Thyroid gland (tissue), 4 donors: ENCODE results near the gene PELI2.

Experiments used
- POLR2A ChIP-seq, 2 donors: fragments of 450-650 bp; IDR thresholded peaks; one replicate each; pipeline ENCODE4 v1.6.1; 2017; ENCODE audit warnings: antibody characterized with exemption in 2 of 2, mild to moderate bottlenecking in 2 of 2, moderate library complexity in 1 of 2
- TF ChIP-seq, protein P1 (sequence below), 6 experiments: fragments of 200-600 bp in 3 of 6; fragments of 450-650 bp in 3 of 6; sonication (generic) in 3 of 6; IDR thresholded peaks; one replicate each; pipeline ENCODE4 v1.5.1; 2016 to 2019; ENCODE audit warnings: antibody characterized with exemption in 6 of 6, mild to moderate bottlenecking in 2 of 6, inconsistent platforms in 1 of 6, moderate library complexity in 1 of 6

DNA sequence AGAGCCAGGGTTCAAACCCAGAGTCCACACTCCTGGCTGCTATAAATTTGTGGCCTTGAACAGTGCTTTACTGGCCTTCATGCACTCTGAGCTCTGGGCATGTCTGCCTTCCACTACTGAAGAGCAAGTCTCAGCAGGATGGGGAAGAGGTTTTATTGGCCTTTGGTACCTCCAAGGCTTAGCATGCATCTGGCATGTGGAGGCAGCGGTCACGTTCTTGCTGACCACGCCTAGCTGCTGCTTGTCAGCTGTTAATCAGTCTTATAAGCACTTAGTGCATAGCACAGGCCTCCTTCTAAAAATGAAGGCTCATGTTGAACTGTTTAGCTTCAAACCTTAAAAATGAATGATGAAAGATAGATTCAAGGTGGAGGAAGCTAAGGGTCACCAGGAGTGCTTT lies 177.5 kb downstream of the PELI2 start:
- TF ChIP-seq POLR2A (IDR thresholded peaks at IDR 0.05) = no peak
- TF ChIP-seq, protein P1, sequence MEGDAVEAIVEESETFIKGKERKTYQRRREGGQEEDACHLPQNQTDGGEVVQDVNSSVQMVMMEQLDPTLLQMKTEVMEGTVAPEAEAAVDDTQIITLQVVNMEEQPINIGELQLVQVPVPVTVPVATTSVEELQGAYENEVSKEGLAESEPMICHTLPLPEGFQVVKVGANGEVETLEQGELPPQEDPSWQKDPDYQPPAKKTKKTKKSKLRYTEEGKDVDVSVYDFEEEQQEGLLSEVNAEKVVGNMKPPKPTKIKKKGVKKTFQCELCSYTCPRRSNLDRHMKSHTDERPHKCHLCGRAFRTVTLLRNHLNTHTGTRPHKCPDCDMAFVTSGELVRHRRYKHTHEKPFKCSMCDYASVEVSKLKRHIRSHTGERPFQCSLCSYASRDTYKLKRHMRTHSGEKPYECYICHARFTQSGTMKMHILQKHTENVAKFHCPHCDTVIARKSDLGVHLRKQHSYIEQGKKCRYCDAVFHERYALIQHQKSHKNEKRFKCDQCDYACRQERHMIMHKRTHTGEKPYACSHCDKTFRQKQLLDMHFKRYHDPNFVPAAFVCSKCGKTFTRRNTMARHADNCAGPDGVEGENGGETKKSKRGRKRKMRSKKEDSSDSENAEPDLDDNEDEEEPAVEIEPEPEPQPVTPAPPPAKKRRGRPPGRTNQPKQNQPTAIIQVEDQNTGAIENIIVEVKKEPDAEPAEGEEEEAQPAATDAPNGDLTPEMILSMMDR (IDR thresholded peaks at IDR 0.05) = no peak
